Measurements from ENCODE around the gene ELMO2. TPM values are rescaled to one million over a fixed set of nuclear protein-coding genes. Genes with fewer than 3 reads are reported as not detected.

The ELMO2 gene
- total RNA-seq, 1 donor, result 48.4 TPM

- H3K4me3 ChIP-seq (ENCODE audit: low read depth, low read length), result no peak overlapping the region
- TF ChIP-seq CTCF (IDR thresholded peaks at IDR 0.05; ENCODE audit: insufficient read depth, low read depth, low read length), result no peak
- no peak for DNase-seq (ENCODE audit: low read depth)
Measured at GRCh38 chr20:46323557-46323956, 82.9 kb downstream of the ELMO2 start.

- no peak for TF ChIP-seq CTCF (IDR thresholded peaks at IDR 0.05; ENCODE audit: insufficient read depth, low read depth, low read length)
- no peak for DNase-seq (ENCODE audit: low read depth)
- no peak overlapping the region for H3K4me3 ChIP-seq (ENCODE audit: low read depth, low read length)
Measured at GRCh38 chr20:46322641-46323040, 83.8 kb downstream of the ELMO2 start.

GRCh38 chr20:46317685-46318177, 88.7 kb downstream of the ELMO2 start:
- H3K4me3 ChIP-seq (ENCODE audit: low read depth, low read length), result no peak overlapping the region
- no peak for TF ChIP-seq CTCF (IDR thresholded peaks at IDR 0.05; ENCODE audit: insufficient read depth, low read depth, low read length)
- DNase-seq (ENCODE audit: low read depth), result no peak

- TF ChIP-seq CTCF (IDR thresholded peaks at IDR 0.05; ENCODE audit: insufficient read depth, low read depth, low read length), result no peak
- no peak for DNase-seq (ENCODE audit: low read depth)
Measured at GRCh38 chr20:46316984-46317684, 89.3 kb downstream of the ELMO2 start.

More at GRCh38 chr20:46316984-46317684, 89.3 kb downstream of the ELMO2 start:
- no peak overlapping the region for H3K4me3 ChIP-seq (ENCODE audit: low read depth, low read length)

Other genes starting within 250 kb of the ELMO2 start
- not detected in 2 replicates for gene CDH22, start 98.1 kb downstream of the ELMO2 start, total RNA-seq
- gene ZNF334, start 106.9 kb upstream of the ELMO2 start, total RNA-seq, result 1.9 and 2.6 TPM in 2 replicates
- gene OCSTAMP, start 144.0 kb upstream of the ELMO2 start, total RNA-seq, result not detected in 2 replicates
- 1.6 and 4.3 TPM in 2 replicates for gene SLC13A3, start 244.8 kb upstream of the ELMO2 start, total RNA-seq